IMR-90 (cell line): Measurements from ENCODE around the gene ARV1. TPM values are rescaled to one million over a fixed set of nuclear protein-coding genes. Genes with fewer than 3 reads are reported as not detected.
"Not testable (repeated sequence)": the region's sequence is repeated elsewhere in the genome, so short reads cannot be mapped to it uniquely, and the experiment has no call there.

ENCODE experiments used
- ATAC-seq: fragments of 200-7000 bp; cut with Tn5 transposase; 2 replicates; pipeline ENCODE4 v1.9.1; 2020; ENCODE audit warnings: low read depth, mild to moderate bottlenecking, moderate library complexity
- BruUV-seq: library from RNA; stranded (reverse); fragments of 400-500 nt; replicated peaks from 2 replicates; lab custom pipeline; 2021; lab: Mats Ljungman, UMichigan
- CTCF ChIA-PET: fragments of 300-600 bp; formaldehyde crosslinking; extraction: SDS; loops from one replicate; lab custom pipeline; 2021; ENCODE audit warnings: antibody characterized with exemption; lab: Yijun Ruan, JAX
- POLR2A ChIA-PET: fragments of 300-600 bp; sonication (Branson Sonifier 250); formaldehyde crosslinking; loops from one replicate; lab custom pipeline; 2022; ENCODE audit warnings: antibody characterized with exemption; ENCODE audit not compliant: unreplicated experiment; lab: Charles Lee
- DNase-seq: peaks from one replicate; pipeline ENCODE4 v3.0.0; 2013
- H2AFZ ChIP-seq: replicated peaks from 2 replicates; pipeline ENCODE3; 2013; ENCODE audit warnings: low read length, mild to moderate bottlenecking; ENCODE audit not compliant: poor library complexity
- H2AK5ac ChIP-seq: 2 replicates; pipeline ENCODE4 v1.6.1; 2013; ENCODE audit warnings: low read depth, low read length, inconsistent platforms
- H2AK9ac ChIP-seq: replicated peaks from 2 replicates; pipeline ENCODE3; 2013; ENCODE audit warnings: mild to moderate bottlenecking, low read depth, low read length, moderate library complexity; ENCODE audit not compliant: poor library complexity
- H2BK120ac ChIP-seq: 2 replicates; pipeline ENCODE4 v1.6.1; 2013; ENCODE audit warnings: low read depth, low read length, inconsistent platforms
- H2BK15ac ChIP-seq: 3 replicates; pipeline ENCODE4 v1.6.1; 2013; ENCODE audit warnings: low read depth, low read length, inconsistent platforms
- H2BK20ac ChIP-seq: 2 replicates; pipeline ENCODE4 v1.6.1; 2013; ENCODE audit warnings: low read depth, mild to moderate bottlenecking, inconsistent platforms, low read length, moderate library complexity
- H2BK5ac ChIP-seq: 2 replicates; pipeline ENCODE4 v1.6.1; 2013; ENCODE audit warnings: mild to moderate bottlenecking, low read depth, low read length, inconsistent platforms; ENCODE audit not compliant: poor library complexity, severe bottlenecking
- H3K14ac ChIP-seq: replicated peaks from 2 replicates; pipeline ENCODE4 v1.6.1; 2013; ENCODE audit warnings: low read depth, low read length, inconsistent platforms
- H3K18ac ChIP-seq: 2 replicates; pipeline ENCODE4 v1.6.1; 2013; ENCODE audit warnings: low read depth, low read length, control low read depth
- H3K23ac ChIP-seq: 2 replicates; pipeline ENCODE4 v1.6.1; 2013; ENCODE audit warnings: low read depth, low read length, inconsistent platforms
- H3K27ac ChIP-seq: 2 replicates; pipeline ENCODE4 v1.5.1; 2013; ENCODE audit warnings: mild to moderate bottlenecking, control low read depth, low read length; ENCODE audit not compliant: insufficient read depth
- H3K27me3 ChIP-seq: 2 replicates; pipeline ENCODE4 v1.6.1; 2013; ENCODE audit warnings: low read length; ENCODE audit not compliant: control insufficient read depth, insufficient read depth
- H3K36me3 ChIP-seq: 2 replicates; pipeline ENCODE4 v1.6.1; 2013; ENCODE audit warnings: low read length, mixed read lengths; ENCODE audit not compliant: control insufficient read depth, insufficient read depth
- H3K4ac ChIP-seq: 2 replicates; pipeline ENCODE4 v1.6.1; 2013; ENCODE audit warnings: low read depth, low read length, inconsistent platforms
- H3K4me1 ChIP-seq: 2 replicates; pipeline ENCODE4 v1.6.1; 2013; ENCODE audit warnings: low read length, mixed read lengths; ENCODE audit not compliant: control insufficient read depth, insufficient read depth
- H3K4me2 ChIP-seq: 2 replicates; pipeline ENCODE4 v1.6.1; 2013; ENCODE audit warnings: low read depth, mild to moderate bottlenecking, control low read depth, low read length, moderate library complexity
- H3K4me3 ChIP-seq: 2 replicates; pipeline ENCODE4 v1.5.1; 2013; ENCODE audit warnings: low read depth, mild to moderate bottlenecking, control low read depth, low read length, moderate library complexity; ENCODE audit not compliant: insufficient read depth
- H3K56ac ChIP-seq: 2 replicates; pipeline ENCODE4 v1.6.1; 2013; ENCODE audit warnings: low read length, inconsistent platforms; ENCODE audit not compliant: insufficient read depth; ENCODE audit errors: extremely low read depth
- H3K79me1 ChIP-seq, 2 experiments: 2 replicates each; pipeline ENCODE4 v1.6.1; 2013; ENCODE audit warnings: low read length in 2 of 2, inconsistent platforms in 1 of 2, low read depth in 1 of 2
- H3K9ac ChIP-seq: 2 replicates; pipeline ENCODE4 v1.6.1; 2013; ENCODE audit warnings: low read depth, low read length, control low read depth
- H3K9me1 ChIP-seq: 2 replicates; pipeline ENCODE4 v1.6.1; 2013; ENCODE audit warnings: low read length, inconsistent platforms; ENCODE audit not compliant: insufficient read depth
- H3K9me3 ChIP-seq: 2 replicates; pipeline ENCODE4 v1.6.1; 2013; ENCODE audit warnings: low read length; ENCODE audit not compliant: control insufficient read depth, insufficient read depth
- H4K20me1 ChIP-seq: 2 replicates; pipeline ENCODE4 v1.6.1; 2013; ENCODE audit warnings: low read length, inconsistent platforms; ENCODE audit not compliant: insufficient read depth
- H4K5ac ChIP-seq: 2 replicates; pipeline ENCODE4 v1.6.1; 2013; ENCODE audit warnings: mild to moderate bottlenecking, low read depth, low read length, control low read depth
- H4K8ac ChIP-seq, 2 experiments: 2 replicates each; pipeline ENCODE4 v1.6.1; 2013; ENCODE audit warnings: low read depth in 2 of 2, low read length in 2 of 2, control low read depth in 1 of 2, inconsistent platforms in 1 of 2
- H4K91ac ChIP-seq: 2 replicates; pipeline ENCODE4 v1.6.1; 2013; ENCODE audit warnings: low read depth, low read length, inconsistent platforms; ENCODE audit not compliant: insufficient read depth
- WGBS, 2 experiments: methylation state at CpG; one replicate each; pipeline versions ENCODE4 v1.1.5 to v1.1.7; 2013; ENCODE audit warnings: missing lambda C conversion rate in 2 of 2; ENCODE audit not compliant: insufficient read length in 1 of 2; ENCODE audit errors: extremely low coverage in 2 of 2; 5-methylcytosine and 5-hydroxymethylcytosine counted together
- dilution Hi-C: fragments of 300-500 bp; cut with HindIII; formaldehyde crosslinking; loops from one replicate; pipeline ENCODE4 v1.14.3; 2018; ENCODE audit warnings: low sequenced_read_pairs; ENCODE audit not compliant: unreplicated experiment
- in situ Hi-C: fragments of 300-500 bp; cut with MboI; formaldehyde crosslinking; loops from 3 replicates; pipeline ENCODE4 v1.14.3; 2019; ENCODE audit warnings: low sequenced_read_pairs, inconsistent platforms, mixed read lengths
- intact Hi-C: fragments of 100-400 bp; cut with micrococcal nuclease; formaldehyde crosslinking; loops from 2 replicates; pipeline ENCODE4 v1.10.0; 2022
- polyA plus RNA-seq, 3 experiments: library from polyadenylated mRNA; depleted of rRNA; stranded (reverse); fragments of >200 nt; gene quantifications; 2 replicates each; pipeline ENCODE4 v1.2.3, GENCODE V29; 2012; ENCODE audit warnings: low replicate concordance in 1 of 3
- total RNA-seq: library from RNA; depleted of rRNA; stranded (reverse); fragments of >200 nt; gene quantifications from 2 replicates; pipeline ENCODE4 v1.2.3, GENCODE V29; 2012

The ARV1 gene
- total and polyA plus RNA-seq, 2 of the 4 experiments (the other 2 are of a cell fraction): 19.0 to 22.9 TPM

DNA sequence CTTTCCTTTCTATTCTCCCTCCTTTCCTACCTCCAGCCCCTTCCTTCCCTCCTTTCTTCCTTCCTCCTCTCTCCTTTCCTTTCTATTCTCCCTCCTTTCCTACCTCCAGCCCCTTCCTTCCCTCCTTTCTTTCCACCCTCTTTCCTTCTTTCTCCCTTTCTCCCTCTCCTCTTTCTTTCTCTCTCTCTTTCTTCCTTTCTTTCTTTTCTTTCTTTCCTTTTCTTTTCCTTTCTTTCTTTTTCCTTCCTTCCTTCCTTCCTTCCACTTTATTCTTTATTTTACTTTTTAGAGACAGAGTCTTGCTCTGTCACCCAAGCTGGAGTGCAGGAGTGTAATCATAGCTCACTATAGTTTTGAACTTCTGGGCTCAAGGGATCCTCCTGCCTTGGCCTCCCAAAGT lies 68.6 kb downstream of the ARV1 start:
- H3K36me3 ChIP-seq, in situ Hi-C loops, H2BK15ac ChIP-seq, H3K14ac ChIP-seq, DNase-seq, H4K8ac ChIP-seq, H2AK5ac ChIP-seq, H4K20me1 ChIP-seq, H2AFZ ChIP-seq, BruUV-seq, ATAC-seq, CTCF ChIA-PET, H3K4me2 ChIP-seq, H3K18ac ChIP-seq, H3K79me1 ChIP-seq, H3K9me1 ChIP-seq, H2AK9ac ChIP-seq, H3K23ac ChIP-seq, H3K56ac ChIP-seq, H3K9ac ChIP-seq, POLR2A ChIA-PET, H3K9me3 ChIP-seq, H2BK20ac ChIP-seq, H3K4ac ChIP-seq, H3K27ac ChIP-seq, H4K91ac ChIP-seq, H2BK120ac ChIP-seq, H2BK5ac ChIP-seq, dilution Hi-C loops, H3K4me3 ChIP-seq, H4K5ac ChIP-seq, H3K4me1 ChIP-seq: not testable (repeated sequence)
- H3K27me3 ChIP-seq: peaks cover 23% of the 10 kb centered on the region
- intact Hi-C loops: loop anchor here (5.0 kb wide), 1 partner anchor 155 kb away; no protein-coding TSS in a partner anchor

- H3K4me3 ChIP-seq, H3K4me2 ChIP-seq, in situ Hi-C loops: not testable (repeated sequence)
These were observed 69.5 kb downstream of the ARV1 start for GRCh38 chr1:231048419-231048818.

More at GRCh38 chr1:231048419-231048818, 69.5 kb downstream of the ARV1 start:
- H3K79me1 ChIP-seq, H3K23ac ChIP-seq, BruUV-seq, H2AFZ ChIP-seq, dilution Hi-C loops, DNase-seq, H3K4ac ChIP-seq, H3K36me3 ChIP-seq, H3K27ac ChIP-seq, H3K9ac ChIP-seq, H2AK9ac ChIP-seq, H4K20me1 ChIP-seq, POLR2A ChIA-PET, H2BK120ac ChIP-seq, H2BK20ac ChIP-seq, H4K8ac ChIP-seq, H3K14ac ChIP-seq, H3K9me3 ChIP-seq, H3K9me1 ChIP-seq, H2AK5ac ChIP-seq, H3K18ac ChIP-seq, H2BK5ac ChIP-seq, H3K4me1 ChIP-seq, ATAC-seq, H4K91ac ChIP-seq, H3K56ac ChIP-seq, H4K5ac ChIP-seq, H2BK15ac ChIP-seq: not testable (repeated sequence)
- WGBS, 2 experiments: 64% methylated on average over 4 of the region's 9 CpGs; no CpG with 5 or more reads in 1 of the 2 experiments
- peaks cover 22% of the 10 kb centered on the region for H3K27me3 ChIP-seq
- CTCF ChIA-PET: interaction anchor here (0.6 kb wide), 2 partner anchors 44 to 159 kb away, joined by 3 read pairs; no protein-coding TSS in a partner anchor
- intact Hi-C loops: loop anchor here (5.0 kb wide), 1 partner anchor 154 kb away; no protein-coding TSS in a partner anchor
